Astrocyte of the spinal cord (primary cell): ENCODE results near the gene TXNRD1.

Source experiments
- DNase-seq: peaks from one replicate; pipeline ENCODE4 v3.0.0; 2011; ENCODE audit warnings: low read depth, low spot score
- H3K4me3 ChIP-seq: 2 replicates; pipeline ENCODE4 v1.5.1; 2011; ENCODE audit warnings: low read depth, mild to moderate bottlenecking, low read length, moderate library complexity
- CTCF ChIP-seq: IDR thresholded peaks from 2 replicates; pipeline ENCODE4 v1.5.1; 2012; ENCODE audit warnings: low read depth, mild to moderate bottlenecking, low read length, inconsistent platforms
- in situ Hi-C: cut with HindIII; loops from 2 replicates; pipeline ENCODE4 v1.10.0; 2017; ENCODE audit warnings: low sequenced_read_pairs

Gene TXNRD1

GRCh38 chr12:104374071-104374470, 158.5 kb downstream of the TXNRD1 start:
- TF ChIP-seq CTCF = no peak
- in situ Hi-C loops = no loop called here
- H3K4me3 ChIP-seq = no peak overlapping the region
- DNase-seq = no peak

GRCh38 chr12:104374806-104375205, 159.2 kb downstream of the TXNRD1 start:
- DNase-seq = no peak
- no peak overlapping the region for H3K4me3 ChIP-seq
- TF ChIP-seq CTCF = no peak
- in situ Hi-C loops = no loop called here

- in situ Hi-C loops = no loop called here
- TF ChIP-seq CTCF = no peak
- H3K4me3 ChIP-seq = no peak overlapping the region
- no peak for DNase-seq
Observed at GRCh38 chr12:104375775-104376174, 160.2 kb downstream of the TXNRD1 start.

- in situ Hi-C loops = no loop called here
- no peak overlapping the region for H3K4me3 ChIP-seq
- TF ChIP-seq CTCF = no peak
- no peak for DNase-seq
Observed at GRCh38 chr12:104376650-104377513, 161.3 kb downstream of the TXNRD1 start.

- DNase-seq = no peak
- H3K4me3 ChIP-seq = no peak overlapping the region
- in situ Hi-C loops = no loop called here
- TF ChIP-seq CTCF = no peak
Observed at GRCh38 chr12:104377514-104377812, 161.9 kb downstream of the TXNRD1 start.

GRCh38 chr12:104378427-104378826, 162.8 kb downstream of the TXNRD1 start:
- in situ Hi-C loops = no loop called here
- TF ChIP-seq CTCF = no peak
- DNase-seq = no peak
- H3K4me3 ChIP-seq = no peak overlapping the region
